ENCODE measurements around the gene PPP1R14C. TPM values are rescaled to one million over a fixed set of nuclear protein-coding genes. Genes with fewer than 3 reads are reported as not detected.

The PPP1R14C gene
- total and polyA plus RNA-seq, 4 donors: 0.18 to 2.8 (median 0.48) TPM

GRCh38 chr6:150169181-150169580 lies 26.3 kb downstream of the PPP1R14C start:
- ATAC-seq (ENCODE audit: low FRiP score) (no peak), DNase-seq (no peak)
- H3K9me3 ChIP-seq (ENCODE audit: control insufficient read depth, low read length): no peaks in the 10 kb centered on the region
- no peaks in the 10 kb centered on the region for H3K4me1 ChIP-seq (ENCODE audit: control insufficient read depth in 1 of 2, insufficient read depth in 2 of 2, low read length in 2 of 2)
- 38% methylated on average over 2 of the region's 2 CpGs for WGBS, 2 donors
- no peaks in the 10 kb centered on the region for H3K27me3 ChIP-seq (ENCODE audit: control insufficient read depth in 1 of 2, insufficient read depth in 2 of 2, low read length in 1 of 2)
- H3K27ac ChIP-seq (ENCODE audit: low read depth in 1 of 2, low read length in 2 of 2): no peak overlapping the region
- no peaks in the 10 kb centered on the region for H3K36me3 ChIP-seq (ENCODE audit: control insufficient read depth in 1 of 2, insufficient read depth in 2 of 2, low read length in 1 of 2)
- intact Hi-C loops (cut with DNase I): no loop called here
- H3K4me3 ChIP-seq (ENCODE audit: low read length in 2 of 2): no peak overlapping the region

GRCh38 chr6:150169609-150170008 lies 26.8 kb downstream of the PPP1R14C start:
- Histone ChIP-seq H3K9me3 (ENCODE audit: control insufficient read depth, low read length) (no peaks in the 10 kb centered on the region), H3K36me3 (ENCODE audit: control insufficient read depth in 1 of 2, insufficient read depth in 2 of 2, low read length in 1 of 2) (no peaks in the 10 kb centered on the region), H3K4me3 (ENCODE audit: low read length in 2 of 2) (no peak overlapping the region), H3K4me1 (ENCODE audit: control insufficient read depth in 1 of 2, insufficient read depth in 2 of 2, low read length in 2 of 2) (no peaks in the 10 kb centered on the region), H3K27ac (ENCODE audit: low read depth in 1 of 2, low read length in 2 of 2) (no peak overlapping the region), H3K27me3 (ENCODE audit: control insufficient read depth in 1 of 2, insufficient read depth in 2 of 2, low read length in 1 of 2) (no peaks in the 10 kb centered on the region)
- WGBS, 2 donors: 86 to 94% methylated on average over 4 of the region's 4 CpGs
- intact Hi-C loops (cut with DNase I): no loop called here
- no peak for ATAC-seq (ENCODE audit: low FRiP score)
- DNase-seq: no peak

GRCh38 chr6:150172929-150173328 lies 30.1 kb downstream of the PPP1R14C start:
- H3K36me3 ChIP-seq (ENCODE audit: control insufficient read depth in 1 of 2, insufficient read depth in 2 of 2, low read length in 1 of 2): no peaks in the 10 kb centered on the region
- no peaks in the 10 kb centered on the region for H3K9me3 ChIP-seq (ENCODE audit: control insufficient read depth, low read length)
- H3K4me3 ChIP-seq (ENCODE audit: low read length in 2 of 2): no peak overlapping the region
- no peak overlapping the region for H3K27ac ChIP-seq (ENCODE audit: low read depth in 1 of 2, low read length in 2 of 2)
- ATAC-seq (ENCODE audit: low FRiP score): no peak
- WGBS, 2 donors: 92 to 95% methylated on average over 2 of the region's 2 CpGs
- intact Hi-C loops (cut with DNase I): no loop called here
- H3K4me1 ChIP-seq (ENCODE audit: control insufficient read depth in 1 of 2, insufficient read depth in 2 of 2, low read length in 2 of 2): no peaks in the 10 kb centered on the region
- H3K27me3 ChIP-seq (ENCODE audit: control insufficient read depth in 1 of 2, insufficient read depth in 2 of 2, low read length in 1 of 2): no peaks in the 10 kb centered on the region
- DNase-seq: no peak

GRCh38 chr6:150175586-150176151 lies 32.8 kb downstream of the PPP1R14C start:
- H3K36me3 ChIP-seq (ENCODE audit: control insufficient read depth in 1 of 2, insufficient read depth in 2 of 2, low read length in 1 of 2): no peaks in the 10 kb centered on the region
- DNase-seq (no peak), ATAC-seq (ENCODE audit: low FRiP score) (no peak)
- no peak overlapping the region for H3K4me3 ChIP-seq (ENCODE audit: low read length in 2 of 2)
- H3K27ac ChIP-seq (ENCODE audit: low read depth in 1 of 2, low read length in 2 of 2): no peak overlapping the region
- intact Hi-C loops (cut with DNase I): no loop called here
- H3K4me1 ChIP-seq (ENCODE audit: control insufficient read depth in 1 of 2, insufficient read depth in 2 of 2, low read length in 2 of 2): no peaks in the 10 kb centered on the region
- no peaks in the 10 kb centered on the region for H3K27me3 ChIP-seq (ENCODE audit: control insufficient read depth in 1 of 2, insufficient read depth in 2 of 2, low read length in 1 of 2)
- WGBS, 2 donors: 92 to 98% methylated on average over 4 of the region's 4 CpGs
- no peaks in the 10 kb centered on the region for H3K9me3 ChIP-seq (ENCODE audit: control insufficient read depth, low read length)

- Histone ChIP-seq H3K4me3 (ENCODE audit: low read length in 2 of 2) (no peak overlapping the region), H3K27ac (ENCODE audit: low read depth in 1 of 2, low read length in 2 of 2) (no peak overlapping the region), H3K4me1 (ENCODE audit: control insufficient read depth in 1 of 2, insufficient read depth in 2 of 2, low read length in 2 of 2) (no peaks in the 10 kb centered on the region), H3K36me3 (ENCODE audit: control insufficient read depth in 1 of 2, insufficient read depth in 2 of 2, low read length in 1 of 2) (no peaks in the 10 kb centered on the region), H3K27me3 (ENCODE audit: control insufficient read depth in 1 of 2, insufficient read depth in 2 of 2, low read length in 1 of 2) (no peaks in the 10 kb centered on the region), H3K9me3 (ENCODE audit: control insufficient read depth, low read length) (no peaks in the 10 kb centered on the region)
- ATAC-seq (ENCODE audit: low FRiP score) (no peak), DNase-seq (no peak)
- intact Hi-C loops (cut with DNase I): no loop called here
- 78 to 80% methylated on average over 8 of the region's 8 CpGs for WGBS, 2 donors
Measured at GRCh38 chr6:150176152-150176551, 33.3 kb downstream of the PPP1R14C start.

- H3K9me3 ChIP-seq (ENCODE audit: control insufficient read depth, low read length): no peaks in the 10 kb centered on the region
- no peak overlapping the region for H3K4me3 ChIP-seq (ENCODE audit: low read length in 2 of 2)
- no peak overlapping the region for H3K27ac ChIP-seq (ENCODE audit: low read depth in 1 of 2, low read length in 2 of 2)
- H3K27me3 ChIP-seq (ENCODE audit: control insufficient read depth in 1 of 2, insufficient read depth in 2 of 2, low read length in 1 of 2): no peaks in the 10 kb centered on the region
- ATAC-seq (ENCODE audit: low FRiP score): no peak
- H3K4me1 ChIP-seq (ENCODE audit: control insufficient read depth in 1 of 2, insufficient read depth in 2 of 2, low read length in 2 of 2): no peaks in the 10 kb centered on the region
- intact Hi-C loops (cut with DNase I): no loop called here
- no peaks in the 10 kb centered on the region for H3K36me3 ChIP-seq (ENCODE audit: control insufficient read depth in 1 of 2, insufficient read depth in 2 of 2, low read length in 1 of 2)
- 86 to 89% methylated on average over 8 of the region's 8 CpGs for WGBS, 2 donors
- DNase-seq: no peak
Measured at GRCh38 chr6:150176659-150177058, 33.8 kb downstream of the PPP1R14C start.

GRCh38 chr6:150177259-150177951 lies 34.6 kb downstream of the PPP1R14C start:
- intact Hi-C loops (cut with DNase I): no loop called here
- Histone ChIP-seq H3K36me3 (ENCODE audit: control insufficient read depth in 1 of 2, insufficient read depth in 2 of 2, low read length in 1 of 2) (no peaks in the 10 kb centered on the region), H3K27ac (ENCODE audit: low read depth in 1 of 2, low read length in 2 of 2) (no peak overlapping the region), H3K9me3 (ENCODE audit: control insufficient read depth, low read length) (no peaks in the 10 kb centered on the region), H3K27me3 (ENCODE audit: control insufficient read depth in 1 of 2, insufficient read depth in 2 of 2, low read length in 1 of 2) (no peaks in the 10 kb centered on the region), H3K4me3 (ENCODE audit: low read length in 2 of 2) (no peak overlapping the region), H3K4me1 (ENCODE audit: control insufficient read depth in 1 of 2, insufficient read depth in 2 of 2, low read length in 2 of 2) (no peaks in the 10 kb centered on the region)
- no peak for DNase-seq
- WGBS, 2 donors: 89 to 90% methylated on average over 11 of the region's 11 CpGs
- no peak for ATAC-seq (ENCODE audit: low FRiP score)

- DNase-seq: no peak
- no peaks in the 10 kb centered on the region for H3K36me3 ChIP-seq (ENCODE audit: control insufficient read depth in 1 of 2, insufficient read depth in 2 of 2, low read length in 1 of 2)
- 81 to 85% methylated on average over 12 of the region's 12 CpGs for WGBS, 2 donors
Measured at GRCh38 chr6:150177952-150178520, 35.2 kb downstream of the PPP1R14C start.

GRCh38 chr6:150179030-150179429 lies 36.2 kb downstream of the PPP1R14C start:
- ATAC-seq (ENCODE audit: low FRiP score) (no peak), DNase-seq (no peak)
- H3K9me3 ChIP-seq (ENCODE audit: control insufficient read depth, low read length): no peaks in the 10 kb centered on the region
- H3K27me3 ChIP-seq (ENCODE audit: control insufficient read depth in 1 of 2, insufficient read depth in 2 of 2, low read length in 1 of 2): no peaks in the 10 kb centered on the region
- 97 to 100% methylated on average over 3 of the region's 3 CpGs for WGBS, 2 donors
- H3K36me3 ChIP-seq (ENCODE audit: control insufficient read depth in 1 of 2, insufficient read depth in 2 of 2, low read length in 1 of 2): no peaks in the 10 kb centered on the region
- intact Hi-C loops (cut with DNase I): no loop called here
- no peak overlapping the region for H3K27ac ChIP-seq (ENCODE audit: low read depth in 1 of 2, low read length in 2 of 2)
- no peaks in the 10 kb centered on the region for H3K4me1 ChIP-seq (ENCODE audit: control insufficient read depth in 1 of 2, insufficient read depth in 2 of 2, low read length in 2 of 2)
- no peak overlapping the region for H3K4me3 ChIP-seq (ENCODE audit: low read length in 2 of 2)

More at GRCh38 chr6:150177952-150178520, 35.2 kb downstream of the PPP1R14C start:
- ATAC-seq (ENCODE audit: low FRiP score): no peak
- Histone ChIP-seq H3K4me1 (ENCODE audit: control insufficient read depth in 1 of 2, insufficient read depth in 2 of 2, low read length in 2 of 2) (no peaks in the 10 kb centered on the region), H3K4me3 (ENCODE audit: low read length in 2 of 2) (no peak overlapping the region), H3K27me3 (ENCODE audit: control insufficient read depth in 1 of 2, insufficient read depth in 2 of 2, low read length in 1 of 2) (no peaks in the 10 kb centered on the region), H3K27ac (ENCODE audit: low read depth in 1 of 2, low read length in 2 of 2) (no peak overlapping the region), H3K9me3 (ENCODE audit: control insufficient read depth, low read length) (no peaks in the 10 kb centered on the region)
- intact Hi-C loops (cut with DNase I): no loop called here
